Astrocyte of the cerebellum (primary cell): ENCODE results near the gene AOPEP.

Experiments
- DNase-seq: peaks from one replicate; pipeline ENCODE4 v3.0.0-alpha.2; 2011; ENCODE audit warnings: low read depth
- H3K4me3 ChIP-seq: 2 replicates; pipeline ENCODE4 v1.5.1; 2011; ENCODE audit warnings: mild to moderate bottlenecking, low read depth, low read length, moderate library complexity
- CTCF ChIP-seq: IDR thresholded peaks from 2 replicates; pipeline ENCODE4 v1.5.1; 2012; ENCODE audit warnings: low read length, low read depth, moderate library complexity, mild to moderate bottlenecking; ENCODE audit errors: missing control alignments
- in situ Hi-C: cut with HindIII; loops from 2 replicates; pipeline ENCODE4 v1.10.0; 2017; ENCODE audit warnings: low sequenced_read_pairs

The AOPEP gene

GRCh38 chr9:94809778-94810177 is 83.3 kb downstream of the AOPEP start:
- no peak for DNase-seq
- no peak overlapping the region for H3K4me3 ChIP-seq
- no peak for TF ChIP-seq CTCF
- in situ Hi-C loops: no loop called here

- no peak overlapping the region for H3K4me3 ChIP-seq
- DNase-seq: no peak
- no peak for TF ChIP-seq CTCF
- in situ Hi-C loops: no loop called here
Observed at GRCh38 chr9:94811074-94811473, 84.6 kb downstream of the AOPEP start.

GRCh38 chr9:94812343-94812742 is 85.8 kb downstream of the AOPEP start:
- no peak for TF ChIP-seq CTCF
- peak; percentile 38 for DNase-seq
- H3K4me3 ChIP-seq: no peak overlapping the region
- in situ Hi-C loops: no loop called here

- TF ChIP-seq CTCF: no peak
- in situ Hi-C loops: no loop called here
- no peak overlapping the region for H3K4me3 ChIP-seq
- no peak for DNase-seq
Observed at GRCh38 chr9:94813379-94813778, 86.9 kb downstream of the AOPEP start.

GRCh38 chr9:94817291-94818177 is 91.0 kb downstream of the AOPEP start:
- in situ Hi-C loops: loop anchor here (5.0 kb wide), 1 partner anchor 50 kb away; no protein-coding TSS in a partner anchor
- no peak overlapping the region for H3K4me3 ChIP-seq
- DNase-seq: no peak
- TF ChIP-seq CTCF: no peak

- in situ Hi-C loops: loop anchor here (5.0 kb wide), 1 partner anchor 49 kb away; no protein-coding TSS in a partner anchor
- H3K4me3 ChIP-seq: no peak overlapping the region
- TF ChIP-seq CTCF: no peak
- DNase-seq: no peak
Observed at GRCh38 chr9:94818178-94818541, 91.7 kb downstream of the AOPEP start.
